Activated CD4-positive, alpha-beta memory T cell treated with anti-CD3 and anti-CD28 coated beads for 36 hours (primary cell): ENCODE results near the gene KDF1. TPM values are rescaled to one million over a fixed set of nuclear protein-coding genes. Genes with fewer than 3 reads are reported as not detected.

ENCODE experiments used
- CTCF ChIA-PET: fragments of 350-600 bp; sonication (Branson Sonifier 250); formaldehyde crosslinking; loops from one replicate; lab custom pipeline; 2021; ENCODE audit warnings: antibody characterized with exemption, inconsistent platforms; lab: Charles Lee
- POLR2A ChIA-PET: fragments of 350-600 bp; sonication (Branson Sonifier 250); formaldehyde crosslinking; loops from one replicate; lab custom pipeline; 2021; ENCODE audit warnings: antibody characterized with exemption; lab: Charles Lee
- DNase-seq: peaks from one replicate; pipeline ENCODE4 v3.0.0-alpha.2; 2020
- H3K27ac Mint-ChIP-seq: one replicate; pipeline ENCODE4 v1.8.0; 2021; ENCODE audit warnings: mixed read lengths
- H3K27me3 Mint-ChIP-seq: one replicate; pipeline ENCODE4 v1.8.0; 2021; ENCODE audit warnings: mixed read lengths
- H3K36me3 Mint-ChIP-seq: one replicate; pipeline ENCODE4 v1.8.0; 2021; ENCODE audit warnings: mixed read lengths
- H3K4me1 Mint-ChIP-seq: one replicate; pipeline ENCODE4 v1.8.0; 2021; ENCODE audit warnings: low read depth, mixed read lengths
- H3K4me3 Mint-ChIP-seq: one replicate; pipeline ENCODE4 v1.8.0; 2021; ENCODE audit warnings: mild to moderate bottlenecking, mixed read lengths
- H3K9me3 Mint-ChIP-seq: one replicate; pipeline ENCODE4 v1.8.0; 2021; ENCODE audit warnings: mixed read lengths
- intact Hi-C: fragments of 100-400 bp; cut with micrococcal nuclease; formaldehyde crosslinking; loops from one replicate; pipeline ENCODE4 v1.15.1; 2023
- total RNA-seq, 2 experiments: library from RNA; stranded (reverse); gene quantifications; one replicate each; pipeline ENCODE4 v1.2.3, GENCODE V29; 2021

Gene KDF1
- total RNA-seq, 2 experiments from 2014 or later = not detected

- Mint-ChIP-seq H3K27ac (no peak overlapping the region), H3K9me3 (no peaks in the 10 kb centered on the region), H3K27me3 (peaks cover 16% of the 10 kb centered on the region), H3K4me1 (peaks cover 4% of the 10 kb centered on the region), H3K4me3 (no peak overlapping the region), H3K36me3 (no peaks in the 10 kb centered on the region)
- DNase-seq = no peak
- ChIA-PET CTCF (no interaction called here), POLR2A (no interaction called here)
- intact Hi-C loops = no loop called here
These were observed 40.7 kb upstream of the KDF1 start for GRCh38 chr1:27000817-27001460.

DNA sequence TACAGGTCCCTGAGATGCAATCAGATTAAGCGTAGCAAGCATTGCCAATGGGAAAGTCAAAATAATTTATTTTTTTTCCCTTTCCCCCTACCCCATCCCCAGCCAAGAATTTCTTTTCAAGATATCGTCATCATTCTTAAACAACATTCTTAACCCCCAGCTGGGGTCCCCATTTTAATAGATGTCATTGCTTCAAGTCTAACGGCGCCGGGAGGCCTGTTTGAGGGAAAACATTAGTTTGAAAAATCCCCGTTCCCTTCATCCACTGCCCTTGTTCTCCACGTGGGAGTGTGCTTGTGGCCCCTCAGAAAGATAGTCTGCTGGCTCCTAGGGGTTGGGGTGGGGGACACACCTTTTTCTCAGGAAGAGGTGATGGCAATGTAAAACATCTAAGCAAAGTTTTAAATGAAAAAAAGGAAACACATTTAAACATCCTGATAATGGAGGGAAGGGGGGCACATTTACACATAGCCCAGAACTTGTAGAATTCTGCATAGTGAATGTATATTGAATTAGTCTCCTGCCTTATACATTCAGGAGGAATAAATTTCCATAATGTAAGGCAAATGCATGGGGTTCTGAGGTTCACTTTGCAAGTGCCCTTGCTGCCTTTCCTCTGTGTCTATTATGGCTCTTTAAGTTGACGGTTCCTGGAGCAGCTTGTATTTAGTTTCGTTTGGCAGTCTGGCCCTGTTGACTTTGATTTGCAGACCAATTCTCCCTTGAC is 40.0 kb upstream of the KDF1 start:
- ChIA-PET CTCF (no interaction called here), POLR2A (no interaction called here)
- Mint-ChIP-seq H3K4me1 (peaks cover 4% of the 10 kb centered on the region), H3K36me3 (no peaks in the 10 kb centered on the region), H3K27me3 (peaks cover 21% of the 10 kb centered on the region), H3K27ac (no peak overlapping the region), H3K4me3 (no peak overlapping the region), H3K9me3 (no peaks in the 10 kb centered on the region)
- intact Hi-C loops = no loop called here
- DNase-seq = no peak

GRCh38 chr1:26999440-26999987 is 39.2 kb upstream of the KDF1 start:
- Mint-ChIP-seq H3K4me3 (no peak overlapping the region), H3K36me3 (no peaks in the 10 kb centered on the region), H3K9me3 (no peaks in the 10 kb centered on the region), H3K27me3 (peaks cover 28% of the 10 kb centered on the region), H3K27ac (no peak overlapping the region), H3K4me1 (peaks cover 4% of the 10 kb centered on the region)
- CTCF ChIA-PET = interaction anchor here (2.0 kb wide), 1 partner anchor 46 kb away, joined by 7 read pairs; no protein-coding TSS in a partner anchor
- no peak for DNase-seq
- POLR2A ChIA-PET = no interaction called here
- intact Hi-C loops = loop anchor here (10.0 kb wide), 1 partner anchor 45 kb away; no protein-coding TSS in a partner anchor

GRCh38 chr1:26998429-26999300 is 38.4 kb upstream of the KDF1 start:
- POLR2A ChIA-PET = no interaction called here
- Mint-ChIP-seq H3K4me1 (peaks cover 4% of the 10 kb centered on the region), H3K36me3 (no peaks in the 10 kb centered on the region), H3K4me3 (no peak overlapping the region), H3K27me3 (peaks cover 29% of the 10 kb centered on the region), H3K27ac (no peak overlapping the region), H3K9me3 (no peaks in the 10 kb centered on the region)
- DNase-seq = no peak
- intact Hi-C loops = loop anchor here (10.0 kb wide), 1 partner anchor 46 kb away; no protein-coding TSS in a partner anchor
- CTCF ChIA-PET = interaction anchor here (0.6 to 2.8 kb wide), 22 partner anchors 10 to 914 kb away, joined by 3 to 21 read pairs (median 4); partner anchors contain the start of gene TENT5B

DNA sequence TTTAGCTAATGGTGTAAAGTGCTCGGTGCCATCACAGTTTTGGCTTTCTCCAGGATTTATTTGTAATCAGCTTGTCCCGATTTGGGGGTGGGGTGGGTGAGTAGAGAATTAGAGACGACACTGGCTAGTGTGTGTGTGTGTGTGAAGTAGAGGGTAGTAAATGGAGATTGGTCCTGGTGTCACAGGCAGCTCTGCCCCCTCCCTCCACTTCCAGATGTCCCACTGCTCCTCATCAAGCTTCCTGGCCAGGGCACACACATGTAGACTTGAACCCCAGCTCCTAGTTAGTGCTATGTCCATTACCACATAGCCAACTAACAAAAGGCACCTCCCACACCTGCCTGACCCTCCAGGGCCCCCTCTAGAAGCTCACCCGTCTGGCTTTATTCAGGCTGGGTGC is 36.4 kb upstream of the KDF1 start:
- H3K36me3 Mint-ChIP-seq = no peaks in the 10 kb centered on the region
- ChIA-PET CTCF (interaction anchor here (0.8 to 2.8 kb wide), 14 partner anchors 10 to 164 kb away, joined by 3 to 18 read pairs (median 4); partner anchors contain the start of genes NUDC and TENT5B), POLR2A (no interaction called here)
- intact Hi-C loops = loop anchor here (1.0 to 10.0 kb wide), 2 partner anchors 48 to 101 kb away; no protein-coding TSS in a partner anchor
- H3K27ac Mint-ChIP-seq = no peak overlapping the region
- H3K27me3 Mint-ChIP-seq = peaks cover 35% of the 10 kb centered on the region
- no peak overlapping the region for H3K4me3 Mint-ChIP-seq
- peaks cover 14% of the 10 kb centered on the region for H3K4me1 Mint-ChIP-seq
- no peak for DNase-seq
- H3K9me3 Mint-ChIP-seq = no peaks in the 10 kb centered on the region

- Mint-ChIP-seq H3K27me3 (peaks cover 39% of the 10 kb centered on the region), H3K4me1 (peaks cover 20% of the 10 kb centered on the region), H3K27ac (no peak overlapping the region), H3K9me3 (no peaks in the 10 kb centered on the region), H3K36me3 (no peaks in the 10 kb centered on the region), H3K4me3 (no peak overlapping the region)
- no peak for DNase-seq
- POLR2A ChIA-PET = no interaction called here
- intact Hi-C loops = loop anchor here (10.0 kb wide), 1 partner anchor 49 kb away; no protein-coding TSS in a partner anchor
- CTCF ChIA-PET = interaction anchor here (1.0 to 2.8 kb wide), 9 partner anchors 10 to 163 kb away, joined by 3 to 18 read pairs (median 6); partner anchors contain the start of gene NUDC
These were observed 35.8 kb upstream of the KDF1 start for GRCh38 chr1:26996024-26996423.

DNA sequence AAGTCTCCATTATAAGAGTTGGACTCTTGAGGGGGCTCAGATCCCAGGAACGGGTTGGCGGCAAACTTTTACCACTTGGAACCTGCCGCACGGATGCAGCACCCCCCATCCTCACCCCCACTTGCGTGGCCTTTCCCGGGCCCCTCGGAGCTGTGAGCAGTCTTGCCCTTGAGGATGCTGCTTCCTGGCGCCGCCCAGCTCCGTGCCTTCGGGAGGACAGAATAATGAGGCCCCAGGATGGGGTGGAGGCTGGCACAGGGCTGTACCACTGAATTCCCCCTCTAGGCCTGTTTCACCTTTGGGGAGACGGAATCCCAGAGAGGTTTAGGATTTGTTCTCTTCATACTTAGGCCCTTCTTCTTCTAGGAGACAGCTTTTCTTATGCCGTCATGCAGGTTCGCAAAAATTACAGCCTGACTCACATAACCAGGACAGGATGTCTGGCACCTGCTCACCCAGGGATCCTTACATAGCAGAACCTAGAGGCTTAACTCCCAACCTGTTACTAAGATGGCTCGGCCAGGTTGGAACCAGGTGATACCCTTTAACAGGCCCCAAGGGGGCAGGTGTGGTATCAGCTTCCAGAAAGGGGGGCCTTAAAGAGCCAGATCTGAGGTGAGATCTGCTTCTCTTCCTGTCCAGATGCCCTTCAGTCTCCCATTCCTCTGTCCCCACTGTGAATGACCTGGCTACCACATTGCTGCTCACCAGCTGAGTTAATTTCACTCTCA is 34.7 kb upstream of the KDF1 start:
- Mint-ChIP-seq H3K27ac (no peak overlapping the region), H3K4me1 (peaks cover 20% of the 10 kb centered on the region), H3K27me3 (peaks cover 44% of the 10 kb centered on the region), H3K4me3 (peak overlapping the region; percentile 57), H3K36me3 (no peaks in the 10 kb centered on the region), H3K9me3 (no peaks in the 10 kb centered on the region)
- POLR2A ChIA-PET = no interaction called here
- CTCF ChIA-PET = interaction anchor here (0.8 to 2.4 kb wide), 4 partner anchors 9 to 49 kb away, joined by 3 to 14 read pairs (median 6); no protein-coding TSS in a partner anchor
- intact Hi-C loops = loop anchor here (10.0 kb wide), 1 partner anchor 50 kb away; no protein-coding TSS in a partner anchor
- DNase-seq = no peak

DNA sequence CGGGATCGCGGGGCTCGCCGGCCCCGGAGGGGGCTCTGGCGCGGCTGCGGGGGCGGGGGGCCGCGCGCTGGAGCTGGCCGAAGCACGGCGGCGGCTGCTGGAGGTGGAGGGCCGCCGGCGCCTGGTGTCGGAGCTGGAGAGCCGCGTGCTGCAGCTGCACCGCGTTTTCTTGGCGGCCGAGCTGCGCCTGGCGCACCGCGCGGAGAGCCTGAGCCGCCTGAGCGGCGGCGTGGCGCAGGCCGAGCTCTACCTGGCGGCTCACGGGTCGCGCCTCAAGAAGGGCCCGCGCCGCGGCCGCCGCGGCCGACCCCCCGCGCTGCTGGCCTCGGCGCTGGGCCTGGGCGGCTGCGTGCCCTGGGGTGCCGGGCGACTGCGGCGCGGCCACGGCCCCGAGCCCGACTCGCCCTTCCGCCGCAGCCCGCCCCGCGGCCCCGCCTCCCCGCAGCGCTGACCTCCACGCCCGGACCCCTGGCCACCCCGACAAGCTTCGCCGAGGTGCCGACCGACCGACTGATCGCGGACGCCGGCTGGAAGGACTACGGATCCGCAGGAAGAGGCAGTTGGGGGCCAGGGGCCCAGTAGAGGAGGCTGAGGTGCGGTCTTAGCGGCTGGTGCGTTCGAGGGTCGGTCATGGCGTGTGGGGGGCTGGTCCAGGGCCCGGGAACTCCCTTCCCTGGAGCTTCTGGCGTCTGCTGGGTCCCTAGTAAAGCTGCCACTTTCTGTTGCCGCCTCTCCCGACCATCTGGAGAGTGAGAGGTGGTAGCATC is 33.9 kb upstream of the KDF1 start:
- H3K27me3 Mint-ChIP-seq = peaks cover 44% of the 10 kb centered on the region
- POLR2A ChIA-PET = interaction anchor here (0.5 kb wide), 1 partner anchor 52 kb away, joined by 4 read pairs; no protein-coding TSS in a partner anchor
- intact Hi-C loops = loop anchor here (10.0 kb wide), 1 partner anchor 51 kb away; no protein-coding TSS in a partner anchor
- H3K4me1 Mint-ChIP-seq = peaks cover 20% of the 10 kb centered on the region
- DNase-seq = peak; percentile 35
- H3K9me3 Mint-ChIP-seq = no peaks in the 10 kb centered on the region
- no peaks in the 10 kb centered on the region for H3K36me3 Mint-ChIP-seq
- CTCF ChIA-PET = interaction anchor here (0.7 to 1.6 kb wide), 7 partner anchors 8 to 456 kb away, joined by 3 to 8 read pairs (median 3); no protein-coding TSS in a partner anchor
- no peak overlapping the region for H3K27ac Mint-ChIP-seq
- H3K4me3 Mint-ChIP-seq = peak overlapping the region; percentile 57

DNA sequence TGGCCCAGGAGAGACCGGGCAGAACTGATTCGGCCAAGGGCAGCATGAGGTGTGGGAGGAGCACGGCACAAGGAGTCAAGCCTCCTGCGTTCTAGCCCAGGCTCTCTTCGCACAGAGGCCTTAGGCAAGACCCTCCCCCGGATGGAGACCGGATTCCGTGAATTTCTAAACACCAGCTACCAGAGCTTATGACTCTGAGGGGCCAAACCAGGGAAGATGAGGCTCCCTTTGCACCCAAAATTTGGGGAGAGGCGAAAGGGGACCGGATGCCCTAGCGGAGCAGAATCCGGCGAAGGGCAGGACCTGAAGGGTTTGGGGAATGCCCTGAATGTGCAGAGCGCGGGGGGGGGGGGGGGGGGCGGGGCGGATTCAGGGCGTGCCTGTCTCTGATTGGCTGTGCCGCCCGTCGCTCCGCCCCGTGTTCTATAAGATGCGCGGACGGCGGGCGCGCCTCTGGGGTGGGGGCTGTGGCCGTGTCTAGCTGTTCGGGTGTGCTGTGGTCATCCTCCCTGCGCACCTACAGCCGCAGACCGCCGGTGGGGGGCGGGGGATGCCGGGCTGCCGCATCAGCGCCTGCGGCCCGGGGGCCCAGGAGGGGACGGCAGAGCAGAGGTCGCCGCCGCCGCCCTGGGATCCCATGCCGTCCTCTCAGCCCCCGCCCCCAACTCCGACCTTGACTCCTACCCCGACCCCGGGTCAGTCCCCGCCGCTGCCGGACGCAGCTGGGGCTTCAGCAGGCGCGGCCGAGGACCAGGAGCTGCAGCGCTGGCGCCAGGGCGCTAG is 33.2 kb upstream of the KDF1 start, which contains the start of gene TRNP1:
Gene TRNP1, plus strand, starts transcription at position 456 of the 783 bp plus-strand sequence. Its CDS starts 95 bp downstream, at position 551.
- H3K4me3 Mint-ChIP-seq = peak within 1 kb of the TSS; percentile 68
- DNase-seq = peak; percentile 75
- no peaks in the 10 kb centered on the region for H3K9me3 Mint-ChIP-seq
- ChIA-PET POLR2A (interaction anchor here (0.5 to 1.0 kb wide), 2 partner anchors 8 to 52 kb away, joined by 3 to 4 read pairs; no protein-coding TSS in a partner anchor), CTCF (interaction anchor here (0.7 to 1.6 kb wide), 6 partner anchors 9 to 455 kb away, joined by 3 to 8 read pairs (median 3); no protein-coding TSS in a partner anchor)
- no peak within 1 kb of the TSS for H3K27ac Mint-ChIP-seq
- no peaks in the 10 kb centered on the region for H3K36me3 Mint-ChIP-seq
- peaks cover 44% of the 10 kb centered on the region for H3K27me3 Mint-ChIP-seq
- peaks cover 20% of the 10 kb centered on the region for H3K4me1 Mint-ChIP-seq
- intact Hi-C loops = loop anchor here (10.0 kb wide), 1 partner anchor 51 kb away; no protein-coding TSS in a partner anchor
